HL-60/S4 treated with retinoic acid at 250 ng/mL for 4 days and 3 days (cell line): ENCODE measurements around the gene ZNF175.

ENCODE experiments used
- in situ Hi-C: fragments of 300-500 bp; cut with MboI; formaldehyde crosslinking; loops from 2 replicates; pipeline ENCODE4 v1.7.0; 2022; ENCODE audit warnings: low sequenced_read_pairs

Gene ZNF175

GRCh38 chr19:51570962-51571575 lies at the start of gene ZNF175:
Gene ZNF175 (plus strand): TSS chr19:51571283. CDS start chr19:51573330, 2,047 bp downstream.
- in situ Hi-C loops: no loop called here

GRCh38 chr19:51521357-51521756 lies 49.7 kb upstream of the ZNF175 start:
- in situ Hi-C loops: no loop called here

GRCh38 chr19:51521781-51522180 lies 49.3 kb upstream of the ZNF175 start:
- in situ Hi-C loops: no loop called here

- in situ Hi-C loops: no loop called here
Observed at GRCh38 chr19:51524666-51525264, 46.3 kb upstream of the ZNF175 start.

- in situ Hi-C loops: no loop called here
Observed at GRCh38 chr19:51525651-51526050, 45.4 kb upstream of the ZNF175 start.

- in situ Hi-C loops: no loop called here
Observed at GRCh38 chr19:51529301-51529700, 41.8 kb upstream of the ZNF175 start.

GRCh38 chr19:51530616-51531015 lies 40.5 kb upstream of the ZNF175 start:
- in situ Hi-C loops: no loop called here

GRCh38 chr19:51531349-51532315 lies 39.5 kb upstream of the ZNF175 start, which contains the start of gene SIGLEC6:
Gene SIGLEC6 (minus strand): TSS chr19:51531670. CDS start chr19:51531648, 22 bp downstream.
- in situ Hi-C loops: no loop called here

- in situ Hi-C loops: no loop called here
Observed at GRCh38 chr19:51535535-51535934, 35.5 kb upstream of the ZNF175 start.

- in situ Hi-C loops: no loop called here
Observed at GRCh38 chr19:51539821-51540366, 31.2 kb upstream of the ZNF175 start.

- in situ Hi-C loops: no loop called here
Observed at GRCh38 chr19:51541458-51542357, 29.4 kb upstream of the ZNF175 start.

- in situ Hi-C loops: no loop called here
Observed at GRCh38 chr19:51542699-51543098, 28.4 kb upstream of the ZNF175 start.

GRCh38 chr19:51544038-51544437 lies 27.0 kb upstream of the ZNF175 start:
- in situ Hi-C loops: no loop called here

- in situ Hi-C loops: no loop called here
Observed at GRCh38 chr19:51546107-51546649, 24.9 kb upstream of the ZNF175 start.

GRCh38 chr19:51546650-51547396 lies 24.3 kb upstream of the ZNF175 start:
- in situ Hi-C loops: no loop called here

- in situ Hi-C loops: no loop called here
Observed at GRCh38 chr19:51547397-51548212, 23.5 kb upstream of the ZNF175 start.

- in situ Hi-C loops: no loop called here
Observed at GRCh38 chr19:51548213-51548651, 22.9 kb upstream of the ZNF175 start.

GRCh38 chr19:51548891-51549305 lies 22.2 kb upstream of the ZNF175 start:
- in situ Hi-C loops: no loop called here
